Measurements from ENCODE around the gene NUAK2. TPM values are rescaled to one million over a fixed set of nuclear protein-coding genes. Genes with fewer than 3 reads are reported as not detected.

Gene NUAK2
- polyA plus RNA-seq, 1 donor from 2014 or later = 1.4 TPM

- Histone ChIP-seq H3K36me3 (ENCODE audit: insufficient read depth, low read length) (no peaks in the 10 kb centered on the region), H3K4me2 (ENCODE audit: low read length) (no peak overlapping the region), H3F3A (ENCODE audit: insufficient read depth, low read length, poor library complexity, severe bottlenecking) (no peaks in the 10 kb centered on the region), H3K4me3 (ENCODE audit: low read length) (no peak overlapping the region), H3K9me3 (ENCODE audit: low read length) (no peaks in the 10 kb centered on the region), H3K27me3 (ENCODE audit: insufficient read depth, low read depth, low read length) (no peaks in the 10 kb centered on the region), H3K9ac (ENCODE audit: low read length) (no peak overlapping the region), H2AFZ (ENCODE audit: low read depth, low read length) (no peak overlapping the region), H3K79me2 (replicated peaks; ENCODE audit: insufficient read depth, low read length) (no peaks in the 10 kb centered on the region), H3K9me2 (ENCODE audit: insufficient read depth, low read length) (no peaks in the 10 kb centered on the region), H4K20me1 (ENCODE audit: insufficient read depth) (no peaks in the 10 kb centered on the region), H3K27ac (ENCODE audit: low read length) (no peak overlapping the region)
- TF ChIP-seq MXI1 (conservative IDR thresholded peaks at IDR 0.05; ENCODE audit: poor library complexity, severe bottlenecking) = no peak
- TF ChIP-seq RAD21 (conservative IDR thresholded peaks at IDR 0.05) = no peak
- no peak for TF ChIP-seq POLR2AphosphoS5 (IDR thresholded peaks at IDR 0.05)
- TF ChIP-seq REST (IDR thresholded peaks at IDR 0.05; ENCODE audit: borderline replicate concordance) = no peak
- TF ChIP-seq SMC3 (conservative IDR thresholded peaks at IDR 0.05; ENCODE audit: poor library complexity) = no peak
- no peak for TF ChIP-seq EZH2 (IDR thresholded peaks at IDR 0.05; ENCODE audit: borderline replicate concordance, insufficient read depth, low read length, poor library complexity, severe bottlenecking)
- no peak for TF ChIP-seq TAF1 (IDR thresholded peaks at IDR 0.05; ENCODE audit: low read depth)
- TF ChIP-seq EP300 (conservative IDR thresholded peaks at IDR 0.05; ENCODE audit: poor library complexity, severe bottlenecking) = no peak
- no peak for TF ChIP-seq CTCF (IDR thresholded peaks at IDR 0.05; ENCODE audit: poor library complexity, severe bottlenecking)
Measured at GRCh38 chr1:205293350-205294074, 28.0 kb downstream of the NUAK2 start.

GRCh38 chr1:205291596-205291995 is 29.9 kb downstream of the NUAK2 start:
- Histone ChIP-seq H3K79me2 (replicated peaks; ENCODE audit: insufficient read depth, low read length) (no peaks in the 10 kb centered on the region), H3F3A (ENCODE audit: insufficient read depth, low read length, poor library complexity, severe bottlenecking) (no peaks in the 10 kb centered on the region), H3K27me3 (ENCODE audit: insufficient read depth, low read depth, low read length) (no peaks in the 10 kb centered on the region), H2AFZ (ENCODE audit: low read depth, low read length) (no peak overlapping the region), H3K4me3 (ENCODE audit: low read length) (no peak overlapping the region), H3K4me2 (ENCODE audit: low read length) (no peak overlapping the region), H3K9ac (ENCODE audit: low read length) (no peak overlapping the region), H3K36me3 (ENCODE audit: insufficient read depth, low read length) (no peaks in the 10 kb centered on the region), H4K20me1 (ENCODE audit: insufficient read depth) (no peaks in the 10 kb centered on the region), H3K9me3 (ENCODE audit: low read length) (no peaks in the 10 kb centered on the region), H3K27ac (ENCODE audit: low read length) (no peak overlapping the region), H3K9me2 (ENCODE audit: insufficient read depth, low read length) (no peaks in the 10 kb centered on the region)
- TF ChIP-seq POLR2AphosphoS5 (IDR thresholded peaks at IDR 0.05) = no peak
- no peak for TF ChIP-seq RAD21 (conservative IDR thresholded peaks at IDR 0.05)
- TF ChIP-seq TAF1 (IDR thresholded peaks at IDR 0.05; ENCODE audit: low read depth) = no peak
- TF ChIP-seq EZH2 (IDR thresholded peaks at IDR 0.05; ENCODE audit: borderline replicate concordance, insufficient read depth, low read length, poor library complexity, severe bottlenecking) = no peak
- no peak for TF ChIP-seq MXI1 (conservative IDR thresholded peaks at IDR 0.05; ENCODE audit: poor library complexity, severe bottlenecking)
- TF ChIP-seq CTCF (IDR thresholded peaks at IDR 0.05; ENCODE audit: poor library complexity, severe bottlenecking) = no peak
- TF ChIP-seq SMC3 (conservative IDR thresholded peaks at IDR 0.05; ENCODE audit: poor library complexity) = no peak
- TF ChIP-seq REST (IDR thresholded peaks at IDR 0.05; ENCODE audit: borderline replicate concordance) = no peak
